C4-2B (cell line): ENCODE measurements around the gene CDH24.

Experiments used
- CTCF ChIP-seq: fragments of 450-650 bp; conservative IDR thresholded peaks from 2 replicates; pipeline ENCODE4 v1.5.1; 2017; ENCODE audit warnings: mild to moderate bottlenecking
- ZFX ChIP-seq: fragments of 450-650 bp; IDR thresholded peaks from 2 replicates; pipeline ENCODE4 v1.6.1; 2017

- TF ChIP-seq CTCF (no peak), ZFX (no peak)
Observed at GRCh38 chr14:23053426-23053825, 3.9 kb downstream of the CDH24 start.
